ENCODE data around the gene ZNF22.

Gene ZNF22

GRCh38 chr10:44983895-44984278 lies 16.8 kb upstream of the ZNF22 start:
- no peak for TF ChIP-seq CTCF (conservative IDR thresholded peaks at IDR 0.05; ENCODE audit: low read depth)
- CTCF ChIA-PET: interaction anchor here (0.6 kb wide), 1 partner anchor 17 kb away, joined by 3 read pairs; the partner anchor contains the start of gene ZNF22

GRCh38 chr10:44984671-44985101 lies 16.0 kb upstream of the ZNF22 start:
- CTCF ChIA-PET: no interaction called here
- POLR2A ChIA-PET (ENCODE audit: low non-redundant PET): no interaction called here

More at GRCh38 chr10:44983895-44984278, 16.8 kb upstream of the ZNF22 start:
- H3K27ac ChIP-seq: no peak overlapping the region
- DNase-seq (ENCODE audit: low spot score): no peak
- POLR2A ChIA-PET (ENCODE audit: low non-redundant PET): no interaction called here

GRCh38 chr10:44985175-44985681 lies 15.5 kb upstream of the ZNF22 start:
- no peak overlapping the region for H3K27ac ChIP-seq
- CTCF ChIA-PET: interaction anchor here (0.7 kb wide), 1 partner anchor 467 kb away, joined by 3 read pairs; no protein-coding TSS in a partner anchor
- DNase-seq (ENCODE audit: low spot score): no peak
- POLR2A ChIA-PET (ENCODE audit: low non-redundant PET): no interaction called here
- TF ChIP-seq CTCF (conservative IDR thresholded peaks at IDR 0.05; ENCODE audit: low read depth): no peak

More at GRCh38 chr10:44984671-44985101, 16.0 kb upstream of the ZNF22 start:
- no peak for TF ChIP-seq CTCF (conservative IDR thresholded peaks at IDR 0.05; ENCODE audit: low read depth)
- no peak for DNase-seq (ENCODE audit: low spot score)
- no peak overlapping the region for H3K27ac ChIP-seq

- CTCF ChIA-PET: no interaction called here
- no peak for DNase-seq (ENCODE audit: low spot score)
- H3K27ac ChIP-seq: no peak overlapping the region
- POLR2A ChIA-PET (ENCODE audit: low non-redundant PET): no interaction called here
- no peak for TF ChIP-seq CTCF (conservative IDR thresholded peaks at IDR 0.05; ENCODE audit: low read depth)
Observed at GRCh38 chr10:44986179-44986578, 14.5 kb upstream of the ZNF22 start.

GRCh38 chr10:44986670-44987069 lies 14.1 kb upstream of the ZNF22 start:
- H3K27ac ChIP-seq: no peak overlapping the region
- ChIA-PET POLR2A (ENCODE audit: low non-redundant PET) (no interaction called here), CTCF (no interaction called here)
- no peak for TF ChIP-seq CTCF (conservative IDR thresholded peaks at IDR 0.05; ENCODE audit: low read depth)
- no peak for DNase-seq (ENCODE audit: low spot score)

- H3K27ac ChIP-seq: no peak overlapping the region
- DNase-seq (ENCODE audit: low spot score): no peak
- TF ChIP-seq CTCF (conservative IDR thresholded peaks at IDR 0.05; ENCODE audit: low read depth): no peak
- CTCF ChIA-PET: interaction anchor here (0.6 kb wide), 1 partner anchor 1298 kb away, joined by 3 read pairs; no protein-coding TSS in a partner anchor
- POLR2A ChIA-PET (ENCODE audit: low non-redundant PET): no interaction called here
Observed at GRCh38 chr10:44988957-44989585, 11.7 kb upstream of the ZNF22 start.

Data from RWPE1 (cell line).